Skeletal muscle cell (primary cell): ENCODE results near the gene CACNB3.

Source experiments
- DNase-seq: peaks from one replicate; pipeline ENCODE4 v3.0.0-alpha.2; 2010; ENCODE audit warnings: low read depth
- H3K4me3 ChIP-seq: 2 replicates; pipeline ENCODE4 v1.5.1; 2011; ENCODE audit warnings: low read depth, mild to moderate bottlenecking, control low read depth, low read length, moderate library complexity

CACNB3 gene

DNA sequence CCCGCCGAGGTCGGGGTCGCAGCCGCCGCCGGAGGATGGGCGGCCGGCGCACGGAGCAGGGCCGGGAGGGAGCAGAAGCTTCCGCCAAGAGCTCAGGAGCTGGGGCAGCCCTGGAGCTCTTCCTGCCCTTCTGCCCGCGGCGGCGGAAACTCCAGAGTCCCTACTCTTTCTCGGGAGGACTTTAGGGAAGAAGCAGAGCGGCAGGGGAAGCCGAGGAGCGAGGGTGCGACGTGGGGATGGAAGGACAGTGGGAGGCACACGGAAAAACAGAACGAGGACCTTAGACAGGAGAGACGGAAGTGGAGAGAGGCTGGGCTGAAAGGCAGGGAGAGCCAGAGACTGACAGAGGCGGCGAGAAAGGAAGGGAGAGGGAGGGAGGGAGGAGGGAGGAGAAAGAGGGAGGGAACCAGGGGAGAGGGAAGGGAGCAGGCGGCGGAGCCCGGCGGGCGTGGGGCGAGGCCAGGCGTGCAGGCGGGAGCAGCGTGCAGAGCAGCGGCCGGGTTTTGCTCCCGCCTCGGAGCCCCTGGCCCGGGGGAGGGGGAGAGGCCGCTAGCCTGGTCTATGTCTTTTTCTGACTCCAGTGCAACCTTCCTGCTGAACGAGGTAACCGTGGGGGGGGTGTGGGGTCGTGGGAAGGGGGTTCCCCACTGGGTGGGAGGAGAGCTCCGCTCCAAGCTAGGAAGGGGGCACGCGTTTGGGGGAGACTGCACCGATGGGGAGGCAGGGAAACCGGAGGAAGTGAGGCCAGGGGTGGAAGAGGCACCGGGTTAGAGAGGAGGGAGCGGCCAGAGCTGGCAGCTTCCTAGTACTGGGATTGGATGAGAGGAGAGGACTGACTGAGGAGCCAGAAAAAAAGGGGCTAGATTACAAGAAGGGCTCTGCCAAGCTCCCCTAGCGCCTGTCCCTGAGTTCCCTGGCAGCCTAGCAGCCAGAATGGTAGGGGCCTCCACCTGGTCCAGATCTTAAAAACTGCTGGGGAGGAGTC is 2.9 kb upstream of the CACNB3 start:
- peak; percentile 51 for DNase-seq
- H3K4me3 ChIP-seq = peak overlapping the region; percentile 90

DNA sequence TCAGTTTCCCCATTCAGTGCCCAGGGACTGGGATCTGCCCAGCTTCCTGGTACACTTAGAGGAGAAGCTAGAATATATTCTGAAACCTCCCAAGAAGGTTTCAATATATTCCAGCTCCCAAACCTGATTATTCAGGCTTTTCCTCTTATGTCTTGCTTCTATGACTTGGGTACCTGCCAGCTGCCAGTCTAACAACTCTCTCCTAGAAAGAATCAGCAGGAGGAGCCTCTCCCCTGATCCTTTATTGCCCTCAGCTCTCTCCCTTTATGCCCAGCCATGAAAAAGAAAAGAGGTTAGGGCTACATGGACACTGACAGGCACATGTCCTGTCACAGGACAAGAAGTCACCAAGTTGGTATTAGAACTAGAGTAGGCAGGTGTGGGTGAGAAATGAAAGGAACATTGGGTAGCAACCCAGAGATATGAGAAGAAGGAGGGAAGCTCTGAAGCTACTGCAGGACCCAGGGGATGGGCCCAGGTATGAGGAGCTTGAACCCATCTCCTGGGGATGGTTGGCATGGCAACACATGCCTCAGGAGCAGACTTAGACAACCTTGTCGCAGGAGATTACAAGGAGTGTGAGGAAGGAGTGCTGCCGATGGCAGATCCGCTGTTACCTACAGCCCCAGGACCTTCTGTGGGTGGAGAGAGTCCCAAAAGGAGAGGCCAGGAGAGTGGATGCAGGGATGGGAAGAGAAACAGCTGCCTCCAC is 2.0 kb upstream of the CACNB3 start:
- peak overlapping the region; percentile 90 for H3K4me3 ChIP-seq
- no peak for DNase-seq

DNA sequence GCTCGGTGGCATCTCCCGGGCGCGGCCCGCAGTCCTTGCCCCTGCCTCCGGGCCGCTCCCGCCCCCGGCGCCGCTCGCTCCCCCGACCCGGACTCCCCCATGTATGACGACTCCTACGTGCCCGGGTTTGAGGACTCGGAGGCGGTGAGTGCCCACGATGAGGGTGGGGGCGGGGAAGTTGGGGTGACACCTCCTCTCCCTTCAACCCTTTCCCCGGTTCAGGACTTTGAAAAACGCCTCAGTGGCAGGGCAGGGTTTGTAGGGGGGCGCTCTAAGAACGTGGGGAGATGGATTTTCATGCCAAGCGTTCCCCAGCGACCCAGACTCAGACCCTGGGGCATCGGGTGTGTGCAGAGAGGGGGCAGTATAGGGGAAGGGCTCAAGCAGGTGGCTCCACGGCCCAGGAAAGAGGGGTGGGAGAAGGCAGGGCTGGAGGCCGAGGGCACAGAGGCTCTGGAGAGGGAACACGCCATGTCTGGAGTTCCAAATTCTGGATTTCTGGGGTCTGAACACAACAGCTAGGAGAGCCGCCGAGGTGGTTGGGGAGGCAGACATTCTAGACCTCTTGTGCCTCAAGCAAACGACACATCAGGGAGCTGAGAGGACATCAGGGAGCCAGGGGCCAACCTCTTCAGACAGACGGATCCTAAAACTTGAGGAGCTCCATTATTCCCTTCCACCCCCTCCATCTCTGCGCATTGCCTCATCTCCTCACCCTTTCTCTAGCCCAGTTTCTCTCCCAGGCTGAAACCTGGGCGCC is 715 bp downstream of the CACNB3 start:
- DNase-seq = no peak

DNA sequence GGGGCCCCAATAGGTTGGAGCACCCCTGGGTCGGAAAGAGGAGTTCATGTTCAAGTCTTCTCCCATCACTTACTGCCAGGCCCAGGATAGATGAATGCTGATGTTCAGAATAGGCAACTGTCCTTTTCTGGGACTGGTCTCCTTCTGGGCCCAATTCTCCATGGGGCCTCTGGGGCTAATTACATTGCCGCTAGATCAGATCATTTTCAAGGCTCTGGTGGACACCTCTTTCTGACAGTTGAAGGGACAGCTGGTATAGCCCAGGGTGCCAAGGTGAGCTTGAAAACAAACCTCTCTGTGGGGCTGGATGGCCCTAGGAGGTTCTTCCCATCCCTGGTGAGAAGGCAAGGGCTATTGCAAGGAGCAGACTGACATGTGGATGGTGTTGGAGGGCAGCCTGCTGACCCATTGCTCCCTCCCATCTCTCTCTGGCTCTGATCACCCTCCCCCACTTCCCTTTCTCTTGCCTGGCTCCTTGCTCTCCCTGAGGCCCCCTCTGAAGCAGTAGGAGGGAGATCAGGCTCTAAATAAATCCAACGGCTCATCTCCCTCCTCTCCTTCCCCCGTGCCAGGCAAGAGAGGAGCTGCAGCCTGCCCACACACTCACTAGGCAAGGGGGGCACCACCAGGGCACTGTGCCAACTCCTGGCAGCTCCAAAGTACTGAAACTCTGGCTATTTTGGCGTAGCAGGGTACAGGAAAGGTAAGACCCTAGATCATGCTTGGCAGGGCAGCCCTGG is 1.9 kb downstream of the CACNB3 start:
- no peak for DNase-seq
- no peak overlapping the region for H3K4me3 ChIP-seq

More for the DNA sequence above, 715 bp downstream of the CACNB3 start:
- peak overlapping the region; percentile 65 for H3K4me3 ChIP-seq

DNA sequence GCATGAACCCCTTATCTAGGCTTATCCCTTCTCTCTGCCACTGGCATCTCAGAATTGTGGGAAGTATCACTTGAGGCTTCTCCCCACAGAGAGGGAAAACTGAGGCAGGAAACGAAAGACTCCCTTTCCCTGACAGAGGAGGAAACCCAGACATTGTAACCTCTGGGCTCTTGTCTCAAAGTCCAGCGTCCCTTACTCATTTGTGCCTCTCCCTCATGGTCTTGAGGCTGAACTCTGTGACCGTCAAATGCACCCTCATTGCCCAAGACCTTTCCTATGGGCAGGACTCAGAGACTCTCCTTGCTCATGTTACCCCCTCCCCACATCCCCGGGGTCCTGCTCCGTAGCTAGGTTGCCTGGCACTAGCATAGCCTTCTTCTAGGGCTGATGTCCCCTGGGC is 3.8 kb downstream of the CACNB3 start:
- no peak for DNase-seq
- no peak overlapping the region for H3K4me3 ChIP-seq

DNA sequence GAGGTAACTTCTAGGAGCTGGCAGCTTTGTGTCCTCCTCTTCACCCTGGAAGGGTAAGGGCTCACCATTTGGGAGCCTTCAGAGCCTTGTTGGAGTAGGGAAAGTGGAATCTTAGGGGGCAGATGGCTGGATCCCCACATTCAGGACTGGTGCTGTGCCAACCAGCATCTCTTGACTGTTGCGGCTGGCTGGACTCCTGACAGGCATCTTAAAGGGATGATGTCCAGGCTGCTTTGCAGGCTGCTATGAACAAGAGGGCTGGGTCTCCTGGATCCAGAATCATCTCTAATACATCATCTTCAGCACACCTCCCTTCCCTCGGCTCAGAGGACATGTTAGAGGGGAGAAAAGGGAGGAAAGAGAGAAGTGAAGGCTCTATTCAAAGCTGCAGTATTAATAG is 4.4 kb downstream of the CACNB3 start:
- H3K4me3 ChIP-seq = no peak overlapping the region
- no peak for DNase-seq

DNA sequence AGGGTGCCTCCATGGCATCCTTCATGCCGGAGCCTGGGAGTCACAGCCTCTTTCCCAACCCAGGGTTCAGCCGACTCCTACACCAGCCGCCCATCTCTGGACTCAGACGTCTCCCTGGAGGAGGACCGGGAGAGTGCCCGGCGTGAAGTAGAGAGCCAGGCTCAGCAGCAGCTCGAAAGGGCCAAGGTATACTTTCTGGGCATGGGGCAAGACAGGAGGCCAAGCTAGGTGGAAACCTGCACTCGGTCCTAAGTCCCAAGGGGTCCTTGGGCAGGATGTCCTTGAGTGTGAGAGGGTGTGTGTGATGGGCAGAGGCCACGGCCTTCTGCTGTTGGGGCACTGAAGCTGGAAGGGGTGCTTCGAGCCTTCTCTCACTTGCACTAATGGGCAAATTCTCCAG is 5.0 kb downstream of the CACNB3 start:
- no peak for DNase-seq
- no peak overlapping the region for H3K4me3 ChIP-seq

DNA sequence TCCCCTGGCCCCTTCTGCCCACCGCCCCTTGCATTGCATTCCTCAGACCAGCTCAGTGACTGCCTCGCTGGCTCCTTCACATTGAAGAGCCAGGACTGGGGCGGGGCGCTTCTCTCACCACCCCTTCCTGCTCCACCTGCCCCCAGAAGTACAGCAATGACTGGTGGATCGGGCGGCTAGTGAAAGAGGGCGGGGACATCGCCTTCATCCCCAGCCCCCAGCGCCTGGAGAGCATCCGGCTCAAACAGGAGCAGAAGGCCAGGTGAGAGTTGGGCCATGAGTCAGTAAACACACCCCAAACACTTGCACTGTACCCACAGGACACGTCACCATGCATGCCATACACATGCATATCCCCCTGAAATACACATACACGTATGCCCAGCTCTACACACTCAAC is 5.8 kb downstream of the CACNB3 start:
- no peak for DNase-seq
- no peak overlapping the region for H3K4me3 ChIP-seq

DNA sequence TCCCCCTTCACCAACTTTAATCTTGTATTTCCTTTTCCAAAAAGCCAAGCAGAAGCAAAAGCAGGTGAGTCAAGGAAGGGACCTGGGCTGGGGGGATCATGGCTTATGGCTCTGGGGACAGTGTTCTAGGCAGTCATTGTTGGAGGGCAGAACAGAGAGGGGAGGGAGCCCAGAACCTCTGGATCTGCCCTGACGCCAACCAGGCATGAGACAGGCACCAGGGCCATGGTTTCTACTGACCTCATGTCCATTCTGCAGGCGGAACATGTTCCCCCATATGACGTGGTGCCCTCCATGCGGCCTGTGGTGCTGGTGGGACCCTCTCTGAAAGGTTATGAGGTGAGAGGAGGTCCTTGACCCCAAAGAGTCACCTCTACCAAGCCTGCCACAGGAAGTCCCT is 6.6 kb downstream of the CACNB3 start:
- no peak for DNase-seq
- H3K4me3 ChIP-seq = no peak overlapping the region

DNA sequence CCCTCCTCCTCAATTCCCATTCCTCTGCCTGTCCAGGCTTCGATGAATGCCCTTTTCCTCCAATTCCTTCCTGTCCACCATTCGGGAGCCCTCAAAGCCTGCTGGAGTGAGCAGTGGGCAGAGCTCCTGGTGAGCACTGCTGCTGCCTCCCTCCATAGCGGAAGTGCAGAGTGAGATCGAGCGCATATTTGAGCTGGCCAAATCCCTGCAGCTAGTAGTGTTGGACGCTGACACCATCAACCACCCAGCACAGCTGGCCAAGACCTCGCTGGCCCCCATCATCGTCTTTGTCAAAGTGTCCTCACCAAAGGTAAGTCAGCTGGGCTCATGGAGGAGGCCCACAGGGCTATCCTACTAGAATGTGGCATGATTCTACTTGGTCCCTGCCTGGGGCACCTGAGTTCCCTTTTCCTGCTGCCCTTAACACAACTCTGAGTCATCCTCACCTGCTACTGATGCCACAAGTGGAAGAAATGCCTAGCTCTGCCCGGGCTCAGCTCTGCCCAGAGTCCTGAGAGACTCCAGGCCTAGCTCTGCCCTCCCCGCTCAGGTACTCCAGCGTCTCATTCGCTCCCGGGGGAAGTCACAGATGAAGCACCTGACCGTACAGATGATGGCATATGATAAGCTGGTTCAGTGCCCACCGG is 8.0 kb downstream of the CACNB3 start:
- no peak for DNase-seq
- no peak overlapping the region for H3K4me3 ChIP-seq

DNA sequence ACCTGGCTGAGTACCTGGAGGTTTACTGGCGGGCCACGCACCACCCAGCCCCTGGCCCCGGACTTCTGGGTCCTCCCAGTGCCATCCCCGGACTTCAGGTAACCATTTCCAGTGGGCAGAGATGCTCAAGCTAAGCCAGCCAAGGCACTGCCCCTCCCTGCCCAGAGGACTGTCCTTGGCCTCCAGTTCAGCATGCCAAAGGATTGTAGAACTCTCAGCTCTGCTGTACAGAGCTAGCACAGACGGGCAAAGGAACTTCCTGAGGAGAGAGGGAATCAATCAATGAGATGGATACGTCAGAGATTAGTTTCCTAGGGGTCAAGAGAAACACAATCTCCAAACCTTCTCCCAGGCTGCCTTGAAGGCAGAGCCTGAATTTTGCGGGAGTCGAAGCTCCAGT is 8.7 kb downstream of the CACNB3 start:
- no peak overlapping the region for H3K4me3 ChIP-seq
- no peak for DNase-seq

DNA sequence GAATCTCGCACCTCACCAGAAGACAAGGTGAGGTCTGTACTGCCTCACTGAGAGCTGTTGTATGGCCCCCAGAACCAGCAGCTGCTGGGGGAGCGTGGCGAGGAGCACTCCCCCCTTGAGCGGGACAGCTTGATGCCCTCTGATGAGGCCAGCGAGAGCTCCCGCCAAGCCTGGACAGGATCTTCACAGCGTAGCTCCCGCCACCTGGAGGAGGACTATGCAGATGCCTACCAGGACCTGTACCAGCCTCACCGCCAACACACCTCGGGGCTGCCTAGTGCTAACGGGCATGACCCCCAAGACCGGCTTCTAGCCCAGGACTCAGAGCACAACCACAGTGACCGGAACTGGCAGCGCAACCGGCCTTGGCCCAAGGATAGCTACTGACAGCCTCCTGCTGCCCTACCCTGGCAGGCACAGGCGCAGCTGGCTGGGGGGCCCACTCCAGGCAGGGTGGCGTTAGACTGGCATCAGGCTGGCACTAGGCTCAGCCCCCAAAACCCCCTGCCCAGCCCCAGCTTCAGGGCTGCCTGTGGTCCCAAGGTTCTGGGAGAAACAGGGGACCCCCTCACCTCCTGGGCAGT is 9.3 kb downstream of the CACNB3 start:
- no peak for DNase-seq
- no peak overlapping the region for H3K4me3 ChIP-seq

DNA sequence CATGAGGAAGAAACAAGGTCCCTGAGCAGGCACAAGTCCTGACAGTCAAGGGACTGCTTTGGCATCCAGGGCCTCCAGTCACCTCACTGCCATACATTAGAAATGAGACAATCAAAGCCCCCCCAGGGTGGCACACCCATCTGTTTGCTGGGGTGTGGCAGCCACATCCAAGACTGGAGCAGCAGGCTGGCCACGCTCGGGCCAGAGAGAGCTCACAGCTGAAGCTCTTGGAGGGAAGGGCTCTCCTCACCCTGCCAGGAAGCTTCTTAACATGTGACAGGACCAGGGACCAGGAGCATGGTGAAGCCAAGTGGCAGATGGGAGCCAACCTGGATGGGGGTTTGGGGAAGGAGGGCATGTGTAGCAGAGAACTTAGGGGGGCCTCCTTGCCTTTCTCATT is 10.0 kb downstream of the CACNB3 start:
- H3K4me3 ChIP-seq = no peak overlapping the region
- DNase-seq = no peak

DNA sequence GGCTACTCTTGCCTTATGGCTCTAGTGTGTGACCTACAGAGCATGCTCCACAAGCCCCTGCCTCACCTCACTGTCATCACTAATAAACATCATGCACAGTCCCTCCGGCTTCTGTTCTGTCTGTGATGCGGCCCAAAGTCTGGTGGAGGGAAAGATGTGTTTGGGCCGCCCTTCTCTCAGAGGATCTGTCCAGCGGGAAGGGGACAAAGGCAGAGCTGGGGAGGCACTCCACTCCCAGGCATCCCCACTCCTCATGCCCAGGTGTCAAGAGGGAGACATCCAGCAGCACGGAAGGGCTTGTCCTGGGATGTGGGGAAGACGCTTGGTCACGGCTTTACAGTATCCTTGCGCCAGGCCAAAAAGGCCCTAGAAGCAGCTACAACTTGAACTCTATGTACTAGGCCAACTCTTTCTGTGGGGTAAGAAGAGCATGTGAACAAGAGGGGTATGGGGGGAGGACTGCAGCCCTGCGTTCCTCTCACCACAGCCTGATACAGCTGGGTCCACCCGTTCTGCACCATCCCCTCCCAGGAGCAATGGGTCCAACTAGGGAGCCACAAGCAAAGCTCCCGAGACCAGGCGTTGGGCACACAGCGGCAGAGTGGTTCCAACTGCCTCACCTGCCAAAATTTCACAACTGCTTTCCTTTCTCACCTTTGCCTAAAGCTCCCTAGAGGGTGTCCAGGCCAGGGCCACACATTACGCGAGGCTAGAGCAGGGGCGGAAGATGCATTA is 10.7 kb downstream of the CACNB3 start:
- no peak overlapping the region for H3K4me3 ChIP-seq
- no peak for DNase-seq

DNA sequence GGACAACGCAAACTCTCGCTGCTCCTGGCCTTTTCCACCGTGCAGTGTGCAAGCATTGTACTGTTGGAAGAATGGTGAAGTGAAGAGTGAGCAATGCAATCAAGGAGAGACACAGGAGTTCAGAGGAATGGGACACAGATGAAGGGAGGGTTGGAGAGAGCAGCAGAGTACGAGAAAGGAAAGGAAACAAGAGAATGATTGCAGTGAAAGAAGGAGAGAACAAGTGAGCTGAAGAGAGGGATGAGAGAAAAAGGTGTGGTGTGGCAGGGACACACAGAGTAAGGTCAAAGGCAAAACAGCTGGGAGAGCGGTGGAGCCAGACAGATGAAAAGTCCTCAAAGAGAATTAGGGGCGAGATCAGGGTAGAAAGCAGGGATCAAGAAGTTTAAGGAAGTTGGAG is 13.0 kb downstream of the CACNB3 start:
- DNase-seq = no peak

DNA sequence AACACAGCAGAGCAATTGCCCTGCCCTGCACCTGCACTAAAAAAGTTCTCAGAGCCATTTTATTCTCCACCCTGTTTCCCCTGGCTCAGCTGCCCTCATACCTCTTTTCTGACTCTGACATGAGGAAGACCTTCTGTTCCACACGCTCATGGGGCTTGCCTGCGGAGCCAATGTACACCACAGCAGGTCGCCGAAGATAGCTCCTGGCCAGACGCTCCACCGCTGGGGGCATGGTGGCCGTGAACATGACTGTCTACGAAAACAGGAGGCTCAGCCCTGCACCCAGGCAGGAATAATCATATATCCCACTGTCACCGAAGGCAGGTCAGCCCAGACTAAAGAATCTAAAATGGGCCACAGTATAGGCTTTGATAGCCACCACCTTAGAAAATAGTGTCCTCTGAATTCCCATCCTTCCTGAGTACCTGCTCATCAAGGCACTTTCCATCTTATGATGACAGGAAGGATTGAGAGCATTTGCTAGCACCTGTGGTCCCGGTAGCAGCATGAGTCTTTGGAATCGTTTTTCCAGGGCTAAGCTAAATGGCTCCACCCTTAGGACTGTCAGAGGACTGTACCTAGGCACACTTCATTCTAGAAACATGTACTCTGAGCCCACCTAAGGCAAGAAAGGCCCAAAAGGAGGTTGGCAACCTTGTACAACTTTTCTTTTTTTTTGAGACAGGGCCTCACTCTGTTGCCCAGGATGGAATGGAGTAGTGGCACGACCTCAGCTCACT is 14.2 kb downstream of the CACNB3 start:
- no peak for DNase-seq

More for the DNA sequence above, 13.0 kb downstream of the CACNB3 start:
- no peak overlapping the region for H3K4me3 ChIP-seq

DNA sequence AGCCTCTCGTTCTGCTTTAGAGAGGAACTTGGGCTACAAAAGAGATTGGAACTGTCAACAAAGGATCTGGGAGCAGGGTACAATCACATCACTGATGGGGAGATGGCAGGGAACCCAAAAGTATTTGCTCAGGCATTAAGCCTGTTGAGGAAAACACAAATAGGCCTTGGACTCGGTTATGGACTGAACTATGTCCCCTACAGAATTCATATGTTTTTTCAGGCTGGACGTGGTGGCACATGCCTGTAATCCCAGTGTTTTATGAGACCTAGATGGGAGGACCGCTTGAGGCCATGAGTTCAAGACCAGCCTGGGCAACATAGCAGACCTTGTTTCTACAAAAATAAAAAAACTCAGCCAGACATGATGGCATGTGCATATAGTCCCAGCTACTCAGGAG is 19.8 kb downstream of the CACNB3 start:
- no peak for DNase-seq
- H3K4me3 ChIP-seq = no peak overlapping the region

More for the DNA sequence above, 14.2 kb downstream of the CACNB3 start:
- no peak overlapping the region for H3K4me3 ChIP-seq
